ENCODE data around the gene KATNB1.
"Not testable (repeated sequence)": the region's sequence is repeated elsewhere in the genome, so short reads cannot be mapped to it uniquely, and the experiment has no call there.

Gene KATNB1

DNA sequence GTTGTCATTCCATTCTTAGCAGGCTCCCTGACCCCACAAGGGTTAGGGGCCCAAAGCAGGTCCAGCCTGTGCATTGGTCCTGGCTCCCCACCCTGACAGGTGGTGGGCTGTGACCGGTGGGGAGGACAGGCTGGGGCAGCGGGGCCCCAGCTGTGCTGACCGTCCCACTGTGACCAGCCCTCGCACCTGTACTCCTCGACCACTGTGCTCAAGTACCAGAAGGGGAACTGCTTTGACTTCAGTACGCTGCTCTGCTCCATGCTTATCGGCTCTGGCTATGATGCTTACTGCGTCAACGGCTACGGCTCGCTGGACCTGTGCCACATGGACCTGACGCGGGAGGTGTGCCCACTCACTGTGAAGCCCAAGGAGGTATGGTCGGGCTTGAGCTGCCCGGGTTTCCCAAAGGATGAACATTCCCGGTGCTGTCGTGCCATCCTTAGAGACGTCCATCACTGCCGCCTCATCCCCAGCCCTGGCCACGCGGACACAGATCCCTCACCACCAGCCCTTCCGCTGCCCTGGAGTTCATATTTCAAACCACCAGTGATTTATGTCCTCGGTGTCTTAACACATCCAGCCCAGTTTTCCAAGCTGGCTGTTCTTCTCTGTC is 33.7 kb upstream of the KATNB1 start:
- DNase-seq = no peak

DNA sequence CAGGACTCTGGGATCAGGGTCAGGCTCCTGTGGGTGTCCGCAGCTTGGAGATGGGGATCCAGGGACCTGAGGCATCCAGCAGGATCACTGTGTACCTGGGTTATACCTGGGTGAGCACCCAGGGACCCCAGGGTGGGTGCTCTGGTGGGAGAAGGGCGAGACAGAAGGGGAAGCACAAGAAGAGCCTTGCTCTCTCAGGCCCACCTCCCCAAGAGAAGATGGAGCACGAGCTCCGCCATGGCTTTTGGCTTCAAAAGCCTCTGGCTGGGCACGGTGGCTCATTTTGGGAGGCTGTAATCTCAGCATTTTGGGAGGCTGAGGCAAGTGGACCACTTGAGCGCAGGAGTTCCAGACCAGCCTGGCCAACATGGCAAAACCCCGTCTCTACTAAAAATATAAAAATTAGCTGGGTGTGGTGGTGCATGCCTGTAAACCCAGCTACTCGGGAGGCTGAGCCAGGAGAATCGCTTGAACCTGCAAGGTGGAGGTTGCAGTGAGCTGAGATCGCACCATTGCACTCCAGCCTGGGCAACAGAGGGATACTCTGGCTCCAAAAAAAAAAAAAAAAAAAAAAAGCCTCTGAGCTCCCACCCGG is 32.1 kb upstream of the KATNB1 start:
- no peak for DNase-seq

DNA sequence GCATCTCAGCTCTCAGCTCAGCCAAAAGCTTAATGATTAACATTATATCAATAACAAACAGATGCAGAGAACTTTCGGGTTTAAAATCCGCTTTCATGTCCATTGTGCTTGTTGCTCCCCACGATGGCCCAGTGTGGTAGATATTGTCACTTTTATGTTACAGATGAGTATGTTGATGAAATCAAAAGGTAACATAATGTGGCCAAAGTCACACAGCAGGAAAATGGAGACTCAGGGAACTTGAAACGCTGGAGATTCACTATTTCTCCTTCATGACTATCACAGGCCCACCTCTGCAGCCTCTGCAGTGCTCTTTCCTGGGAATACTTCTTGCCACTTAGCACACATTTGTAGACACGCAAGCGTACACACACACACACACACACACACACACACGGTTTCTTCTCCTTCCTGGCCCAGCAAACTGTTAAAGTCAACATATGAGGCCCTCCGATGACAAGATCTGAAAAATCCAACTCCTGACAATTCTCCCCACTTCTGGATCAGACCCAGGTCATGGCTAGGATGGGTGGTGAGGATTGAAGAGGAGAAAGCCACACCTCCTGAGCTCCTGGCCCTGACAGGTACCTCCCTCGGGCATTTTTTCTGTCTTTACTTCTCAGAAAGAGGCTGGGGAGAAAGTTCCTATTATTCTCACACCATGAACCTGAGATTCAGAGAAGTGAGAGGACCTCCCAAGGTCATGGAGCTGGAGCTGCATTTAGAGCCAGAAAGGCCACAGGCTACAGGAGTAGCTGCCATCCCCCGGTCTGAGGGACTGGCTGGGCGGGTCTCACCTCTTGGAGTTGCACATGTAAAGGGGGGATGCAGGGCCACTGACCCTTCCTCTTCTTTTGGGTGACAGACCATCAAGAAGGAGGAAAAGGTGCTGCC is 31.3 kb upstream of the KATNB1 start:
- DNase-seq = no peak

DNA sequence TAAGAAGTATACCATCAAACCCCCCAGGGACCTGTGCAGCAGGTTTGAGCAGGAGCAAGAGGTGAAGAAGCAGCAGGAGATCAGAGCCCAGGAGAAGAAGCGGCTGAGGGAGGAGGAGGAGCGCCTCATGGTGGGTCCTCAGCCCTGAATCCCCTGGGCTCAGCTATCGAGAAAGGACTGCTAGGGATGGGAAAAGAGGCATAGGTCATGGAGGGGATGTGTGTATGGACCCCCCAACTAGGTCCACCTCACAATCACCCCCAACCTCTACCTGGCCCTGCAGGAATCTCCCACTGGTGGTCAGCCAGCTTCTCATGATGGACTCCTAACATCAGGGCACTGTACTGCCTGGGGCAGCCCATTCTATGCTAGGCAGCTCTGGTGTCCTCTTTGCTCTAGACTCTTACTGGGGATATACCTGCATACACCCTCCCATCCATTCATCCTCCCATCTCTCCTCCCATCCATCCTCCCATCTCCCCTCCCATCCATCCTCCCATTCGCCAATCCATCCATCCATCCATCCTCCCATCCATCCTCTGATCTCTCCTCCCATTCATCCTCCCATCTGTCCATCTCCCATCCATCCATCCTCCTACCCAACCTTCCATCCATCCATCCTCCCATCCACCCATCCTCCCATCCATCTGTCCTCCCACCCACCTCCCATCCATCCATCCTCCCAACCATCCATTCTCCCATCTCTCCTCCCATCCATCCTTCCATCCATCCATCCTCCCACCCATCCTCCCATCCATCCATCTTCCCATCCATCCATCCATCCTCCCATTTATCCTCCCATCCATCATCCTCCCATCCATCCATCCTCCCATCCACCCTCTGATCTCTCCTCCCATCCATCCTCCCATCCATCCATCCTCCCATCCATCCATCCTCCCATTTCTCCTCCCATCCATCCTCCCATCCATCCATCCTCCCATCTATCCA is 30.4 kb upstream of the KATNB1 start:
- no peak for DNase-seq

DNA sequence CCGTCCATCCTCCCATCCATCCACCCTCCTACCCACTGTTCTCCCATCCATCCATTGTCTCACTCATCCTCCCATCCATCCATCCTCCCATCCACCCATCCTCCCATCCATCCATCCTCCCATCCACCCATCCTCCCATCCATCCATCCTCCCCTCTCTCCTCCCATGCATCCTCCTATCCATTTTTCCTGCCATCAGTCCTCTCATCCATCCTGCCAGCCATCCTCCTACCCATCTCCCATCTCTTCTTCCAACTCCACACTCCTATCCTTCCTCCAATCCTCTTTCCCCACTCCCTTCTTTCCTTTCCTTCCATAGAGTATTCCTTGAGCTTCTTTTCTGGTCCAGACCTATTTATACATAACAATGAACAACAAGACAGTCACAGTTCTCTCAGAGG is 28.9 kb upstream of the KATNB1 start:
- no peak for DNase-seq

DNA sequence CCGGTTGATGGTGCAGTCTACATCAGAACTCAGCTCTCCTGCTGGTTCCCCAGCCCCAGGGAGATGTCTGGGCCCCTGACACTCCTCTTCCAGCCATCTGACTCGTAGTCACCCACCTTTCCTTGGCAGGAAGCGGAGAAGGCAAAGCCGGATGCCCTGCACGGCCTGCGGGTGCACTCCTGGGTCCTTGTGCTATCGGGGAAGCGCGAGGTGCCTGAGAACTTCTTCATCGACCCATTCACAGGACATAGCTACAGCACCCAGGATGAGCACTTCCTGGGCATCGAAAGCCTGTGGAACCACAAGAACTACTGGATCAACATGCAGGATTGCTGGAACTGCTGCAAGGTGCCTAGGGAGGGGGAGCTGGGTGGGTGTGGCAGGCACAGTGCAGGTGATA is 28.2 kb upstream of the KATNB1 start:
- no peak for DNase-seq

DNA sequence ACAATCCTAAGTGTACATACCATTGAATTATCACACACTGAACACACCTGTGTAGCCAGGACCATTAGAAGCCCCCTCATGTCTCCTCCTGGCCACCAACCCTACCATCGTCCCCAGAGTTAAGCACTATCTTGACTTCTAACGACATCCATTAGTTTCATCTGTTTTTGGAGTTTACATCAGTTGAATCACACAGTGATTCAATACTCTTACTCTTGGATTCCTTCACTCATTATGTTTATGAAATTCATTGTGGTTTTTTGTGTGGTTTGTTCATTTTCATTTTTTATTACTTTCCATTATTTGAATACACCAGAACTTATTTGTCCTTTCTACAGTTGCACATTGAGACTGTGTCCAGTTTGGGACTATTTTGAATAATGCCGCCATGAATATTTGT is 27.4 kb upstream of the KATNB1 start:
- no peak for DNase-seq

DNA sequence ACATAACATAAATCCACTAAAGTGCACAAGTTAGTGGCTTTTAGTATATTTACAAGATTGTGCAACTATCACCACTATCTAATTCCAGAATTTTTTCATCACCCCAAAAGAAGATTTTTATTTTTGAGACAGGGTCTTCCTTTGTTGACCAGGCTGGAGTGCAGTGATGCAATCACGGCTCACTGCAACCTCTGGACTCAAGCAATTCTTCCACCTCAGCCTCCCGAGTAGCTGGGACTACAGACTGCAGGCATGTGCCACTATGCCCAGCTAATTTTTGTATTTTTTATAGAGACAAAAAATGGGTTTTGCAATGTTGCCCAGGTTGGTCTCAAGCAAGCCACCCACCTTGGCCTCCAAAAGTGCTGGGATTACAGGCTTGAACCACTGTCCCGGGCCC is 25.9 kb upstream of the KATNB1 start:
- DNase-seq = no peak

DNA sequence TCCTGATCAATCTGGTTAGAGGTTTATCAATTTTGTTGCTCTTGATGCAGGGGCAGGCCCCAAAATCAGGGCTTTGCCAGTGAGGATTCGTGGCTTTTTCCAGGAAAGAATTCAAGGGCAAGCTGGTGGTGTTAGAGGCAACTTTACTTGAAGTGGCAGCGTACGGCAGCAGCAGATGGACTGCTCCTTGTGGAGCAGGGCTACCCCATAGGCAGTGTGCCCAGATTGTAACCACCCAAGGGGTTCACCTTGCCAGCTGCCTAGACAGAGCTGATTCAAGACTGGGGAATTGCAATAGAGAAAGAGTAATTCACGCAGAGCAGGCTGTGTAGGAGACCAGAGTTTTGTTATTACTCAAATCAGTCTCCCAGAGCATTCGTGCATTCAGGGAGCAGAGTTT is 24.2 kb upstream of the KATNB1 start:
- no peak for DNase-seq

DNA sequence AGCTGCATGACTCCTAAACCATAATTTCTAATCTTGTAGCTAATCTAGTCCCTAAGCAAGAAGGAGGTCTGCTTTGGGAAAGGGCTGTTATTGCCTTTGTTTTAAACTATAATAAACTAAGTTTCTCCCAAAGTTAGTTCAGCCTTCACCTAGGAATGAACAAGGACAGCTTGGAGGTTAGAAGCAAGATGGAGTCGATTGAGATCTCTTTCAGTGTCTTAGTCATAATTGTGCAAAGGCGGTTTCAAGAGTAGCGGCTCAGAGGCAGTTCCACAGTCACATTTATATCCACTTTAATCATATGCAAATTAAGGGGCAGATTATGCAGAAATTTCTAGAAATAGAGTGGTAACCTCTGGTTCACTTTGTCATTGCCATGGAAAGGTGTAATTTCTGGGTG is 23.6 kb upstream of the KATNB1 start:
- no peak for DNase-seq

DNA sequence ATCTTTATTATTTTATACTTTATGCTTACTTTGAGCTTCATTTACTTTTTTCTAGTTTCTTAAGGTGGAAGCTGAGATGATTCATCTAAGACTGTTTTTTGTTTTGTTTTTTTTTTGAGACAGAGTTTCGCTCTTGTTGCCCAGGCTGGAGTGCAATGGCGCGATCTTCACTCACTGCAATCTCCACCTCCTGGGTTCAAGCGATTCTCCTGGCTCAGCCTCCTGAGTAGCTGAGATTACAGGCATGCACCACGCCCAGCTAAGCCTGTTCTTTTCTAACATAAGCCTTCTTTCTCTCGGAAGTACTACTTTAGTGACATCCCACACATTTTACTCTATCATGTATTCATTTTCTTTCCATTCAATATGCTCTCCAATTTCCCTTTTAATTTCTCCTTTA is 23.0 kb upstream of the KATNB1 start:
- DNase-seq = not testable (repeated sequence)

DNA sequence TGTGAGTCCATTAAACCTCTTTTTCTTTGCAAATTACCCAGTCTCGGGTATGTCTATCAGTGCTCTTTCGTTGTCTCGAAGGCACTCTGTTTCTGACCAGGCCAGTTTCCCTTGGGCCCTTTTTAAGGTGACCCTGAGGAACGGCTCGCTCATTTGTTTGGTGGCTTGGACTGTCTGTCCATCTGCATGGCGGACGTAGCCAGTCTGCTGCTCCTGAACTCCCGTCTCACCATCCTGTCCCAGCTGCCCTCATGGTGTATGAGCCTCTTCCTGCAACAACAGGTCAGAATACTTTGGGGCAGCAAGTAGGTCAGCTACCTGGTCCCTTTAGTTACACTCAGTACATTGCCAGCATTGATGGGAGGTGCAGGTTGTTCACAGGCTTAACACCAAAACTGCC is 22.0 kb upstream of the KATNB1 start:
- no peak for DNase-seq

DNA sequence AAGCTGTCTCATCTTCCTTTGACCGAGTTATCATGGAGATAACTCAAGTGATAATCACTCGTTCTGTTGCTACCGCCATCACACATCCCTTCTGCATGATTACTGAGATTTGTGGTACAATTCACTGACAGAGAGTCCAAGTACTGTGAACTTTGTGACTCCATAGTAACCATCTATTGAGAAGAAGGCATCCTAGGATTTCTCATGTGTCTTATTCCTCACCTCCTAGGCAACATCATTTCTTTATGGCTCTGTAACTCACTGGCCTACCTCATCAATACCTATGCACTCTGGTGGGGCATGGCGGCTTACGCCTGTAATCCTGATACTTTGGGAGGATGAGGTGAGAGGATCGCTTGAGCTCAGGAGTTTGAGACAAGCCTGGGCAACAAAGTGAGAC is 21.5 kb upstream of the KATNB1 start:
- DNase-seq = no peak

DNA sequence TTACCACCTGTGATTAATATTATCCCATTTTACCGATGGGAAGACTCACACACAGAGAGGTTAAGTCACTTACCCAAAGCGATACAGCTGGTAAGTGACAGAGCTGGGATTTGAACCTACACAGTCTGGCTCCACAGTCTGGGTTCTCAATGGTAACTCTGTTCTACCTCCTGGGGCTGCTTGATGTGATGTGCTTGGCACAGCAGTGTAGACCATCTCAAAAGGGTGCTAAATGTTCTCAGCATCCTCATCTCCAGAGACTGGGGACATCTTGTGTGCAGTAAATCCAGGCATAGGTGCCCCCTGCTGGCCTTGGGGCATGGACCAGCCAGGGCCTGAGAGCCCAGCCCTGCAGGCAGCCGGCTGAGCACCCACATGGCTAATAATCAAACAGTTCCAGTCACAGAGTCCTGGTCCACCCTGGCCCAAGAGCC is 15.4 kb upstream of the KATNB1 start:
- DNase-seq = peak; percentile 42 to 61

DNA sequence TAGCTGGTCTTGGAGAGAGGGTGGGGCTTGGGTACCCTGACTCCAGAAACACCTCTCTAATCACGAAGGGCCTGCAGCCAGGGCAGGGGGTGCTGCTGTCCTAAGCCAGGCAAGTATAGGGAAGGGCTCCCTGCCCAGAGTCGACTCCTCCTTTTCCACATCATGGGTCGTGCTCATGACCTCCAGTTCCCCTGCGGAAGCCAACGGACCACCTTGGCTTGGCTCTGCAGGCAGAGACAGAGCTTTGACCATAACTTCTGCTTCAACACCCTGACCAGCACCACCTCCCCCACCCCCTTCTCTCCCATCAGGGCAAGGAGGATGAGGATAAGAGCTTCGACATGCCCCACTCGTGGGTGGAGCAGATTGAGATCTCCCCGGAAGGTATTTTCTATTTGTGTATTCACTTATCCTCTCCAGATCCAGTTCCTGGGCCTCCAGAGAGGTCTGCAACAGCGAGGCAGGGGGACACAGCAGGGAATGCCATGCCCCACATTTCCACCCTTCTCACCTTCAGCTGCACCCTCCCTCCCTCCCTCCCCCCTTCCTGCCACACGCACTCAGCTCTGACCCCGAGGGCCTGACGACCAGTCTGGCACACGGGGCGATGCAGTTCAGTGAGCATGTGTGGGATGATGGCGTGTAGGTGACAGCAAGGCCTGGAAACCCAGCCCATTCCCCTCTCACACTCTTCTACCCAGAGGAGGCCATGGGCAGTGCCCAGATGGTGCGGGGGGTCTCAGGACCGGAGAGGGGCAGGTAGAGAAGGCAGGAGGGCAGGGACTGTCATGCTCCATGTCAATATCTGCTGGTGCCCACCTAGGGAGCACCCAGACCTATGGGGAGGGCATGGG is 14.0 kb upstream of the KATNB1 start:
- no peak for DNase-seq

DNA sequence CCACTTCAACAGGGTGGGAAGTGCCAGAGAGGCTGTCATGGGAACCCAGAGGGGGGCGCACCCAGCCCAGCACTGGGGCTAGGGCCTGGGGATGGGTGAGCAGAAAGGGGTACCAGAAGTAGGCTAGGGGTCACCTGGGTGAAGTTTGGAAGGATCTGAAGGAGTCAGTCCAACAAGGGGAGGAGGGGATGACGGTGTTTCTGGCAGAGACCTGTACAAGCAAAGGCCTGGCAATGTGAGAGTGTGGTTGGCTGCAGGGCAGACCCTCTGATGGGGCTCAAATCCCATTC is 13.4 kb upstream of the KATNB1 start:
- no peak for DNase-seq

DNA sequence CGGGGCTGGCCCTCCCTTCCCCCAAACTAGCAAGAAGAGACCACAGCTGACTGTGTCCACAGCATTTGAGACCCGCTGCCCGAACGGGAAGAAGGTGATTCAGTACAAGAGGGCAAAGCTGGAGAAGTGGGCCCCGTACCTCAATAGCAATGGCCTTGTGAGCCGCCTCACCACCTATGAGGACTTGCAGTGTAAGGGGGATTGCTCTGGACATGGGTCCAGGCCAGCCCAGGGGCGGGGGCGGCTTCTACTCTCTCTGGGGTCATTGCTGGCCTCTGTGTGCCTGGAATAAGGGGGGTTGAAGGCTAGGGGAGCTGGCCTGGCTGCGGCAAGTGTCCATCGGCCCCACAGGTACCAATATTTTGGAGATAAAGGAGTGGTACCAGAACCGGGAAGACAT is 12.9 kb upstream of the KATNB1 start:
- DNase-seq = no peak

DNA sequence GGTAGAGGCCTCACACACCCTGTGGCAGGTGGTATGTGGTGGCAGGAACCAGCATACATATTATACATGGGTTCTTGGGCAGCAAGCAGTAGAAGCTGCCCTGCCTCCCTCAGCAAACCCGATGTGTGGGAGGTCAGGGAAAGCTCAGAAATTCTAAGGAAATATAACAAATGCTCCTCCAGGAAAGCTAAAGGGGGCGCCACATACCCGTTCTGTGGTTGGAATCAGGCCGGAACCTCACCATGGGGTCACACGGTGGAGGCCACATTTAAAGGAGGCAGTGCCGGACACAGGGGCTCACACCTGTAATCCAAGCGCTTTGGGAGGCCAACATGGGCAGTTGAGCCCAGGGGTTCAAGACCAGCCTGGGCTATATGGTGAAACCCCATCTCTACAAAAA is 12.4 kb upstream of the KATNB1 start:
- DNase-seq = no peak

DNA sequence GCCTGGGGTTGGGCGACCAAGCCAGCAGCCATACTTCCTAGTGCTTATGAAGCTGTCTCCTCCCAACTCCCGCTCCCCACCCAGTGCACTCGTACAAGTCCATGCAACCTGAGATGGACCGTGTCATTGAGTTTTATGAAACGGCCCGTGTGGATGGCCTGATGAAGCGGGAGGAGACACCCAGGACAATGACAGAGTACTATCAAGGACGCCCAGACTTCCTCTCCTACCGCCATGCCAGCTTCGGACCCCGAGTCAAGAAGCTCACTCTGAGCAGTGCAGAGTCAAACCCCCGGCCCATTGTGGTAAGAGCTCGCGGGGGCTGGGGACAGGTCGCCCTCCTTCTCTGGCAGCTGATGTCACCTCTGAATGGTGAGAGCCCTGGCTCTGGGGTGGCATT is 11.0 kb upstream of the KATNB1 start:
- no peak for DNase-seq

DNA sequence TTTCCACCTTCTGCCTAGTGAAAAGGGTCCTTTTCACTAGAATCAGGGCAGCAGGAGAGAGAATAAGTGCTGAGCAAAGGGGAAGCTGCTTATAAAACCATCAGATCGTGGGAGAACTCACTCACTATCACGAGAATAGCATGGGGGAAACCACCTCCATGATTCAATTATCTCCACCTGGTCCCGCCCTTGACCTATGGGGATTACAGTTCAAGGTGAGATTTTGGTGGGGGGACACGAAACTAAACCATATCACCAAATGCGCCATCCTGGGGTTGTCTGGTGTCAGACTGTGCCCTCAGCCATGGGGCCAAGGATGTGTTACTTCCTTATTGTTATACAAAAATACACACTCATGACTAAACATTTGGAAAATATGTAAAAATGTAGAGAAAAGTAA is 10.4 kb upstream of the KATNB1 start:
- DNase-seq = no peak

DNA sequence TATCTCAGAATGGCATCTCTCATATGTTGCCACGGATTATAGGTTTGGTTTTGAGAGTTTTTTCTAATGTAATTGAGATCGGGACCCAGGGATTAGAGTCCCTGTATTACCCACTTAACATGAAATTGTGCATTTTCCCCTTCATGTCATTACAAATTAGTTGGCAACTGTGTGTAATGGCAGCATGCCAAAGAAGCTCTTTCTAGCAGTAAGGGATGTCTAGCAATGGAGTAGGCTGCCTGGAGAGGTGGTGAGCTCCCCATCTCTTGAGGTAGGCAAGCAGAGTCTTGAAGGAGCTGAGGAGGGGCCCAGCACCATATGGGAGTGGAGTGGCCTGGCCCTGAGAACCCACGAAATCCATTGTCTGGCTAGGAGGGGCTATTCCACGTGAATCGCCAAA is 10.0 kb upstream of the KATNB1 start:
- DNase-seq = no peak

DNA sequence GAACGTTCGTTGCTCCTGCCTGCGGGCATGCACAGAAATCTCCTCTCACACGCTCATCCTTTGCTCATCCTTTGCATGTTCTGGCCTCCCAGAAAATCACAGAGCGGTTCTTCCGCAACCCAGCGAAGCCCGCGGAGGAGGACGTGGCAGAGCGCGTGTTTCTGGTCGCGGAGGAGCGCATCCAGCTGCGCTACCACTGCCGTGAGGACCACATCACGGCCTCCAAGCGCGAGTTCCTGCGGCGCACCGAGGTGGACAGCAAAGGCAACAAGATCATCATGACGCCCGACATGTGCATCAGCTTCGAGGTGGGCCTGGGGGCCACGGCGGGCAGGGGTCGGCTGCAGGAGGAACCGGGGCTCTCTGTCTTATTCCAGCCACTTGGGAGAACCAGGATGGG is 9.6 kb upstream of the KATNB1 start:
- no peak for DNase-seq
